Vagina (tissue), 2 donors: Measurements from ENCODE around the gene KIAA2012.

Source experiments
- POLR2A ChIP-seq, 2 donors: fragments of 450-650 bp; IDR thresholded peaks; one replicate each; pipeline ENCODE4 v1.6.1; 2017; ENCODE audit warnings: antibody characterized with exemption in 2 of 2, mild to moderate bottlenecking in 2 of 2, moderate library complexity in 2 of 2
- TF ChIP-seq, protein P1 (sequence below), 3 experiments: fragments of 450-650 bp in 2 of 3; fragments of 200-600 bp in 1 of 3; sonication (generic) in 1 of 3; IDR thresholded peaks; one replicate each; pipeline ENCODE4 v1.5.1; 2017 to 2019; ENCODE audit warnings: antibody characterized with exemption in 3 of 3, mild to moderate bottlenecking in 2 of 3, moderate library complexity in 2 of 3

DNA sequence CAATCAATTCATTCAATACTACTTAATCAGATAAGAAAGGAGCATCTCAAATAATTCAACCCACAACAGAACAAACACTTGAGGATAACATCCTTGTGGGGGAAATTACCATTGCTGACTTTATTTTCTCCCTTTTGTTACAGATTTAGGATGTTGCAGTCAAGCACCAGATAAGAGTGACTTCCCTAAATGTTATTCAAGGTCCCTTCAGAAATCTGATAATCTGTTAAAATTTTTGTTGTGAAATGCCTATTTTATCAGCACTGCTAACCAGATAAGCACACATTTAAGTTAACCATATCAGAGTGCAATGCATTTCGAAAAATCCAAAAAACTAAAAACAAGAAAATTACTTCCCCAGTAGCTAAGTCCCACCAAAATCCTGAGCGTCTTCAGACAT is 131.8 kb downstream of the KIAA2012 start:
- TF ChIP-seq, protein P1, sequence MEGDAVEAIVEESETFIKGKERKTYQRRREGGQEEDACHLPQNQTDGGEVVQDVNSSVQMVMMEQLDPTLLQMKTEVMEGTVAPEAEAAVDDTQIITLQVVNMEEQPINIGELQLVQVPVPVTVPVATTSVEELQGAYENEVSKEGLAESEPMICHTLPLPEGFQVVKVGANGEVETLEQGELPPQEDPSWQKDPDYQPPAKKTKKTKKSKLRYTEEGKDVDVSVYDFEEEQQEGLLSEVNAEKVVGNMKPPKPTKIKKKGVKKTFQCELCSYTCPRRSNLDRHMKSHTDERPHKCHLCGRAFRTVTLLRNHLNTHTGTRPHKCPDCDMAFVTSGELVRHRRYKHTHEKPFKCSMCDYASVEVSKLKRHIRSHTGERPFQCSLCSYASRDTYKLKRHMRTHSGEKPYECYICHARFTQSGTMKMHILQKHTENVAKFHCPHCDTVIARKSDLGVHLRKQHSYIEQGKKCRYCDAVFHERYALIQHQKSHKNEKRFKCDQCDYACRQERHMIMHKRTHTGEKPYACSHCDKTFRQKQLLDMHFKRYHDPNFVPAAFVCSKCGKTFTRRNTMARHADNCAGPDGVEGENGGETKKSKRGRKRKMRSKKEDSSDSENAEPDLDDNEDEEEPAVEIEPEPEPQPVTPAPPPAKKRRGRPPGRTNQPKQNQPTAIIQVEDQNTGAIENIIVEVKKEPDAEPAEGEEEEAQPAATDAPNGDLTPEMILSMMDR (IDR thresholded peaks at IDR 0.05), result no peak
- TF ChIP-seq POLR2A (IDR thresholded peaks at IDR 0.05), result no peak
